Activated CD8-positive, alpha-beta memory T cell treated with anti-CD3 and anti-CD28 coated beads, Interleukin-2, amount 10 ng/mL, durations not matched to agents 7 days and 5 days (primary cell): Measurements from ENCODE around the gene BRME1. TPM values are rescaled to one million over a fixed set of nuclear protein-coding genes. Genes with fewer than 3 reads are reported as not detected.

Source experiments
- ATAC-seq: fragments of 150-1000 bp; cut with Tn5 transposase; one replicate; pipeline ENCODE4 v1.10.0; 2021; ENCODE audit warnings: moderate library complexity
- CTCF ChIA-PET: fragments of 350-600 bp; sonication (Branson Sonifier 250); formaldehyde crosslinking; loops from one replicate; lab custom pipeline; 2021; ENCODE audit warnings: antibody characterized with exemption; lab: Charles Lee
- DNase-seq: peaks from one replicate; pipeline ENCODE4 v3.0.0-alpha.2; 2020
- H3K27ac Mint-ChIP-seq: one replicate; pipeline ENCODE4 v1.8.0; 2021; ENCODE audit warnings: mild to moderate bottlenecking, mixed read lengths
- H3K27me3 Mint-ChIP-seq: one replicate; pipeline ENCODE4 v1.8.0; 2021; ENCODE audit warnings: mixed read lengths
- H3K36me3 Mint-ChIP-seq: one replicate; pipeline ENCODE4 v1.8.0; 2021; ENCODE audit warnings: mild to moderate bottlenecking, mixed read lengths
- H3K4me1 Mint-ChIP-seq: one replicate; pipeline ENCODE4 v1.8.0; 2021; ENCODE audit warnings: mixed read lengths
- H3K4me3 Mint-ChIP-seq: one replicate; pipeline ENCODE4 v1.8.0; 2021; ENCODE audit warnings: mild to moderate bottlenecking, moderate library complexity, mixed read lengths
- H3K9me3 Mint-ChIP-seq: one replicate; pipeline ENCODE4 v1.8.0; 2022; ENCODE audit warnings: low read depth, mixed read lengths
- total RNA-seq, 2 experiments: library from RNA; stranded (reverse); gene quantifications; one replicate each; pipeline ENCODE4 v1.2.3, GENCODE V29; 2021

Gene BRME1
- total RNA-seq, 2 experiments from 2014 or later, result 4.1 to 4.4 TPM

- no peaks in the 10 kb centered on the region for H3K9me3 Mint-ChIP-seq
- CTCF ChIA-PET, result interaction anchor here (0.9 kb wide), 1 partner anchor 24 kb away, joined by 3 read pairs; no protein-coding TSS in a partner anchor
- H3K36me3 Mint-ChIP-seq, result peaks cover 28% of the 10 kb centered on the region
- DNase-seq, result peak; percentile 70
- no peak overlapping the region for H3K4me3 Mint-ChIP-seq
- H3K4me1 Mint-ChIP-seq, result peaks cover 4% of the 10 kb centered on the region
- peak overlapping the region; percentile 76 for H3K27ac Mint-ChIP-seq
- no peaks in the 10 kb centered on the region for H3K27me3 Mint-ChIP-seq
- peak; percentile 83 for ATAC-seq
Measured at GRCh38 chr19:13920940-13921747, 15.2 kb upstream of the BRME1 start.

DNA sequence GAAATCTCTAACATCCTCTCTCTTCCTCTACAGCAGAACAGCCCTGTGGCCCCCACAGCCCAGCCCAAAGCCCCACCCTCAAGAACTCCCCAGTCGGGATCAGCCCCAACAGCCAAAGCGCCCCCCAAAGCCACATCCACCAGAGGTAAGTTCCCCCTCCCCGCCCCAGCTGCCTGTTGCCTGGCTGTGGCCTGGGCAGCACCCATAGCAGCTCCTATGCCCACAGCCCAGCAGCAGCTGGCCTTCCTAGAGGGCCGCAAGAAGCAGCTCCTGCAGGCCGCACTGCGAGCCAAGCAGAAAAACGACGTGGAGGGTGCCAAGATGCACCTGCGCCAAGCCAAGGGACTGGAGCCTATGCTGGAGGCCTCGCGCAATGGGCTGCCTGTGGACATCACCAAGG is 14.6 kb upstream of the BRME1 start:
- no peak overlapping the region for H3K4me3 Mint-ChIP-seq
- peaks cover 4% of the 10 kb centered on the region for H3K4me1 Mint-ChIP-seq
- H3K9me3 Mint-ChIP-seq, result no peaks in the 10 kb centered on the region
- no peak overlapping the region for H3K27ac Mint-ChIP-seq
- no peaks in the 10 kb centered on the region for H3K27me3 Mint-ChIP-seq
- CTCF ChIA-PET, result no interaction called here
- ATAC-seq (peak; percentile 14), DNase-seq (no peak)
- peaks cover 28% of the 10 kb centered on the region for H3K36me3 Mint-ChIP-seq

DNA sequence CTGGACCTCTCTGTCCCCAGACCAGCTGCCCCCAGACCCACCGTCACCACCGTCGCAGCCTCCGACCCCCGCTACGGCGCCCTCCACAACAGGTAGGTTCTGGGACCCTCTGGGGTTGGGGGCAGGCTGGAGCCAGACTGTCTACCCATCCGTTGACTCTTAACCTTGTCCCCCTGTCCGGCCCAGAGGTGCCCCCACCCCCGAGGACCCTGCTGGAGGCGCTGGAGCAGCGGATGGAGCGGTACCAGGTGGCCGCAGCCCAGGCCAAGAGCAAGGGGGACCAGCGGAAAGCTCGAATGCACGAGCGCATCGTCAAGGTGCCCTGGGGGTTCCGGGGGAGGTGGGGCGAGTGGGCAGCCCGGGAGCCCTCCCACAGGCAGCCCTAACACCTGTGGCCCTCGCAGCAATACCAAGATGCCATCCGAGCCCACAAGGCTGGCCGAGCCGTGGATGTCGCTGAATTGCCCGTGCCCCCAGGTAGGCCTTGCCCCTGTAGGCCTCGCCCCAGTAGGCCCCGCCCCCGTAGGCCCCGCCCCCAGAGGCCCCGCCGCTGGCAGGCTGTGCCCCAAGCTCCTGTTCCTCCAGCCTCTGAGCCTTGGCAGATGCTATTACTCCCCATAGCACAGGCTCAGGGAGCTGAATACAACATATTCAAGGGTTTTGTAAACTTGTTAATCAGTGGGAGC is 13.0 kb upstream of the BRME1 start:
- no peaks in the 10 kb centered on the region for H3K9me3 Mint-ChIP-seq
- peaks cover 4% of the 10 kb centered on the region for H3K4me1 Mint-ChIP-seq
- no peak for ATAC-seq
- CTCF ChIA-PET, result no interaction called here
- no peaks in the 10 kb centered on the region for H3K27me3 Mint-ChIP-seq
- no peak for DNase-seq
- no peak overlapping the region for H3K4me3 Mint-ChIP-seq
- no peak overlapping the region for H3K27ac Mint-ChIP-seq
- peaks cover 28% of the 10 kb centered on the region for H3K36me3 Mint-ChIP-seq

GRCh38 chr19:13917888-13918406 is 12.0 kb upstream of the BRME1 start:
- DNase-seq (no peak), ATAC-seq (no peak)
- CTCF ChIA-PET, result interaction anchor here (1.4 kb wide), 1 partner anchor 130 kb away, joined by 3 read pairs; no protein-coding TSS in a partner anchor
- peaks cover 4% of the 10 kb centered on the region for H3K4me1 Mint-ChIP-seq
- H3K27me3 Mint-ChIP-seq, result no peaks in the 10 kb centered on the region
- peaks cover 30% of the 10 kb centered on the region for H3K36me3 Mint-ChIP-seq
- no peak overlapping the region for H3K27ac Mint-ChIP-seq
- no peak overlapping the region for H3K4me3 Mint-ChIP-seq
- H3K9me3 Mint-ChIP-seq, result no peaks in the 10 kb centered on the region

GRCh38 chr19:13914777-13915176 is 8.9 kb upstream of the BRME1 start:
- no peaks in the 10 kb centered on the region for H3K27me3 Mint-ChIP-seq
- DNase-seq (no peak), ATAC-seq (no peak)
- H3K9me3 Mint-ChIP-seq, result no peaks in the 10 kb centered on the region
- H3K4me3 Mint-ChIP-seq, result no peak overlapping the region
- no peak overlapping the region for H3K27ac Mint-ChIP-seq
- H3K4me1 Mint-ChIP-seq, result no peaks in the 10 kb centered on the region
- CTCF ChIA-PET, result interaction anchor here (0.7 to 1.1 kb wide), 2 partner anchors 12 to 129 kb away, joined by 3 read pairs; no protein-coding TSS in a partner anchor
- H3K36me3 Mint-ChIP-seq, result peaks cover 13% of the 10 kb centered on the region

- Mint-ChIP-seq H3K4me1 (no peaks in the 10 kb centered on the region), H3K27ac (no peak overlapping the region), H3K36me3 (peaks cover 13% of the 10 kb centered on the region), H3K27me3 (no peaks in the 10 kb centered on the region), H3K9me3 (no peaks in the 10 kb centered on the region), H3K4me3 (no peak overlapping the region)
- DNase-seq (no peak), ATAC-seq (no peak)
- CTCF ChIA-PET, result interaction anchor here (1.0 kb wide), 1 partner anchor 130 kb away, joined by 3 read pairs; no protein-coding TSS in a partner anchor
Measured at GRCh38 chr19:13913352-13913751, 7.4 kb upstream of the BRME1 start.

DNA sequence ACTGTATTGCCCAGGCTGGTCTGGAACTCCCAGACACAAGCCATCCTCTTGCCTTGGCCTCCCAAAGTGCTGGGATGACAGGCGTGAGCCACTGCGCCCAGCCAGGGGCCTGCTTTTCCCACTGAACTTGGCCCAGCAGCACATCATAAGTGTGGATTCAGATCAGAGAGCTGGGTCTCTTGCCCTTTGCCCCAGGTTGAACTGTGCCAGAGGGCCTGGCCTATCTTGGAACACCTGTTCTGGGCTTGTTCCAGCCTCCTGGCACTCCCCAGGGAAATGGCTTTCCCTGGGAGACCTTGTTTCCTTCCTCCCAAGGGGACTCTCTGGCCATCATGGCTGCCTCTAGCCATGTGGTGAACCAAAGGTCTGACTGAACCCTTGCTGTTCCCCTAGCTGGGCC is 3.5 kb upstream of the BRME1 start:
- CTCF ChIA-PET, result interaction anchor here (1.2 kb wide), 1 partner anchor 149 kb away, joined by 4 read pairs; no protein-coding TSS in a partner anchor
- Mint-ChIP-seq H3K9me3 (no peaks in the 10 kb centered on the region), H3K36me3 (peaks cover 13% of the 10 kb centered on the region), H3K4me1 (peaks cover 17% of the 10 kb centered on the region), H3K4me3 (no peak overlapping the region), H3K27me3 (no peaks in the 10 kb centered on the region), H3K27ac (no peak overlapping the region)
- DNase-seq (no peak), ATAC-seq (no peak)

DNA sequence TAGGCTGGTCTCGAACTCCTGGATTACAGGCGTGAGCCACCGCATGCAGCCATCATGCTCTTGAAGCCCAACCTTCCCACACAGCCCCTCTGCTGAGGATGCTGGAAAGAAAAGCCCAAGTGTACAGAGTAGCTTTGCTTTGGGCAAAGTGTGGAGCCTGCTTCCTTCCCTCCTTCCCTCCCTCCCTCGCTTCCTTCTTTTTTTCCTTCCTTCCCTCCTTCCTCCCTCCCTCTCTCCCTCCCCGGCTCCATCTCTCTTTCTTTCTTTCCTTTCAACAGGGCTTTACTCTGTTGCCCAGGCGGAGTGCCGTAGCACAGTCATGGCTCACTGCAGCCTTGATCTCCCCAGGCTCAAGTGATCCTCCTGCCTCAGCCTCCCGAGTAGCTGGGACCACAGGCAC is 2.8 kb upstream of the BRME1 start:
- no peaks in the 10 kb centered on the region for H3K9me3 Mint-ChIP-seq
- ATAC-seq (no peak), DNase-seq (no peak)
- no peaks in the 10 kb centered on the region for H3K27me3 Mint-ChIP-seq
- CTCF ChIA-PET, result interaction anchor here (1.2 kb wide), 1 partner anchor 150 kb away, joined by 4 read pairs; no protein-coding TSS in a partner anchor
- no peak overlapping the region for H3K27ac Mint-ChIP-seq
- H3K36me3 Mint-ChIP-seq, result peaks cover 13% of the 10 kb centered on the region
- no peak overlapping the region for H3K4me3 Mint-ChIP-seq
- H3K4me1 Mint-ChIP-seq, result peaks cover 17% of the 10 kb centered on the region

GRCh38 chr19:13906910-13907309 is 993 bp upstream of the BRME1 start:
- DNase-seq (no peak), ATAC-seq (no peak)
- H3K9me3 Mint-ChIP-seq, result no peaks in the 10 kb centered on the region
- CTCF ChIA-PET, result interaction anchor here (0.7 to 2.7 kb wide), 5 partner anchors 20 to 168 kb away, joined by 3 to 17 read pairs (median 3); partner anchors contain the start of gene MISP3
- H3K4me3 Mint-ChIP-seq, result peak overlapping the region; percentile 80
- peaks cover 20% of the 10 kb centered on the region for H3K4me1 Mint-ChIP-seq
- no peaks in the 10 kb centered on the region for H3K27me3 Mint-ChIP-seq
- H3K27ac Mint-ChIP-seq, result no peak overlapping the region
- peaks cover 11% of the 10 kb centered on the region for H3K36me3 Mint-ChIP-seq

DNA sequence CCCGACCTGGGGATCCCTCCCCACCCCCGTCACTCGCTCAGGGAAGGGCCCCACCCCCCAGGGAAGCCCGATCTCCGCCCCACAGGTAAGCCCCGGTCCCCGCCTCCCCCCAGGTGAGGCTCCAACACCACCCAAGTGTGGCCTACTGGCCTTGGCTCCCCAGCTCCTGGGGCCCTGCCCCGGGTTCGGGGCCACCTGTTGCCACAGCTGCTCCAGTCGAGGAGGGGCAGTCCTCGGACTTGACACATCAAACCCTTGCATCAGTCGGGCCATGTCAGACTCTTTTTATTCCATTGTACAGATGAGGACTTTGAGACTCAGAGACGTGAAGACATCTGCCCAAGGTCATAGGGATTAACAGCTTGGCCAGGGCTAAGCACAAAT is 596 bp upstream of the BRME1 start:
- peak; percentile 35 for ATAC-seq
- peaks cover 11% of the 10 kb centered on the region for H3K36me3 Mint-ChIP-seq
- CTCF ChIA-PET, result interaction anchor here (0.7 to 2.7 kb wide), 5 partner anchors 20 to 169 kb away, joined by 3 to 17 read pairs (median 3); partner anchors contain the start of gene MISP3
- H3K27ac Mint-ChIP-seq, result peak overlapping the region; percentile 43
- DNase-seq, result peak; percentile 54
- no peaks in the 10 kb centered on the region for H3K27me3 Mint-ChIP-seq
- peaks cover 20% of the 10 kb centered on the region for H3K4me1 Mint-ChIP-seq
- no peaks in the 10 kb centered on the region for H3K9me3 Mint-ChIP-seq
- peak overlapping the region; percentile 80 for H3K4me3 Mint-ChIP-seq

GRCh38 chr19:13902993-13903555 is 2.8 kb downstream of the BRME1 start:
- Mint-ChIP-seq H3K9me3 (no peaks in the 10 kb centered on the region), H3K4me1 (peaks cover 20% of the 10 kb centered on the region), H3K36me3 (no peaks in the 10 kb centered on the region), H3K27me3 (no peaks in the 10 kb centered on the region), H3K4me3 (no peak overlapping the region), H3K27ac (no peak overlapping the region)
- CTCF ChIA-PET, result interaction anchor here (0.6 to 2.9 kb wide), 30 partner anchors 9 to 234 kb away, joined by 3 to 18 read pairs (median 3); partner anchors contain the start of genes ASF1B, DCAF15, IL27RA and MISP3
- peak; percentile 56 for DNase-seq
- ATAC-seq, result no peak

DNA sequence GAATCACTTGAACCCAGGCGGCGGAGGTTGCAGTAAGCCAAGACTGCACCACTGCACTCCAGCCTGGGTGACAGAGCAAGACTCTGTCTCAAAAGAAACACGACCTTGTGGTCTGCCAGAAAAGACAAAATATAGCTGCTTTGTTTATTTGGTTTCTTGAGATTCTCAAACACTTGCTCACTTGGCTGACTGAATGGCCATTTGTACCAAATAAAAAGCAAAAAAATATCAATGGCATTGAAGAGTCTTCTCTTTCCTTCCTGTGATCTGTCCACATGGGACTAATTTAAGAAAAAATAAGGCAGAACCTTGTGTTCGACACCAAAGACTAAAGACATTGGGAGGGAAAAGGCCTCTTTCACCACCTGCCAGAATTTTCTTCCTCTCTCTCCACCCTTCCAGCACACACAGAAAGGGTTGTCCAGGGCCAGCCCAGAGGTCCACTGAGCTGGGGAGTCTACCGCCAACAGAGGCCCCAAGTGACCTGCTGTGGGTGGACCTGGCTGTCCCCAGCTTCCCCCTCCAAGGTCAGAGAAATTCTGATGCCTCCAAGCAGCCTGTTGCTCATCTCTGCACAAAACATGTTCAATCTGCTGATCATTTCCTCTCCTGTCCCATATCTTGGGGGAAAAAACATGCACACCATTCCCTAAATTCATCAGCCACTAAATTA is 5.9 kb downstream of the BRME1 start:
- CTCF ChIA-PET, result interaction anchor here (0.9 to 1.8 kb wide), 4 partner anchors 12 to 174 kb away, joined by 3 to 4 read pairs (median 4); no protein-coding TSS in a partner anchor
- Mint-ChIP-seq H3K4me3 (no peak overlapping the region), H3K9me3 (no peaks in the 10 kb centered on the region), H3K36me3 (no peaks in the 10 kb centered on the region), H3K27me3 (no peaks in the 10 kb centered on the region), H3K4me1 (peaks cover 7% of the 10 kb centered on the region), H3K27ac (peak overlapping the region; percentile 37)
- DNase-seq, result no peak
- no peak for ATAC-seq
